ENCODE results near the gene SLC8A1.

The SLC8A1 gene

DNA sequence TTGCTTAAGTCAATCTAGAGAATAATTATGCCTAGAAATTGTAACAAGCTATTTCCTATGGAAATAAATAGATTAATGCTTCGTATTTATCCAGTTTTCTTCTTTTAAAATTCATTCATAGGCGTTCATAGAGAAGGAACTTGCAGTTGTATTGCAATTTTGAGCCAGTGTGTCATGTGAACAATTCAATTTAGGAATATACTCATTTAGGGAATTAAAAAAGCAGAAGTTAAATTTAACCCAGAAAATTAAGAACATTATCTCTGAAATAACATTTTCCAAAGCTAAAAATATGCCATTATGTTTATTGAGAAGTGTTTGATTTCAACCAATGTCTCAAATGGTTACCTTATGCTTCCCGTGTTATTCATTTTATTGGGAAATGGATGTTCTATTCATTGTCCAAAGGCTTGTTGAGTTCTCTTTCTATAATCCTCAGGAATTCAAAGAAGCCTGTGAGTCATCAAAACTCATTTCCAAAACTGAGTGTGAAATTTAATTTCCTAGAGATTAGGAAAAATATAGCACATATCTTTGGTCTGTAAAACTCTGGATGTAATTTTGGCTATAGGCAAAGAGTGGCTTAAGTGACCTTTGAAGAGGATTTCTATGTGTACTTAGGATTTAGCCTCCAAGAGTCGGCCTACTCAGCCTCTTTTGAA is 99.7 kb downstream of the SLC8A1 start:
- no peak for ATAC-seq
- TF ChIP-seq ARNTL (CRISPR knock-in tag; IDR thresholded peaks at IDR 0.05; ENCODE audit: borderline replicate concordance, low read depth) (no peak), ZFP3 (CRISPR knock-in tag; IDR thresholded peaks at IDR 0.05) (0 out of 2 replicates have a peak, but pooled peaks have one; percentile 15), ISL1 (CRISPR knock-in tag; IDR thresholded peaks at IDR 0.05) (0 out of 2 replicates have a peak, but pooled peaks have one; percentile 24)

GRCh38 chr2:40348665-40349064 is 103.2 kb downstream of the SLC8A1 start:
- peak; percentile 11; the same call in 1 of the 3 replicates for ATAC-seq
- no peak for TF ChIP-seq ZNF8 (CRISPR knock-in tag; IDR thresholded peaks at IDR 0.05)
- TF ChIP-seq ARNTL (CRISPR knock-in tag; IDR thresholded peaks at IDR 0.05; ENCODE audit: borderline replicate concordance, low read depth), result no peak
- TF ChIP-seq ISL1 (CRISPR knock-in tag; IDR thresholded peaks at IDR 0.05), result no peak
- no peak for TF ChIP-seq ZFP3 (CRISPR knock-in tag; IDR thresholded peaks at IDR 0.05)
- TF ChIP-seq GLIS3 (CRISPR knock-in tag; IDR thresholded peaks at IDR 0.05), result no peak
- TF ChIP-seq, protein P1, sequence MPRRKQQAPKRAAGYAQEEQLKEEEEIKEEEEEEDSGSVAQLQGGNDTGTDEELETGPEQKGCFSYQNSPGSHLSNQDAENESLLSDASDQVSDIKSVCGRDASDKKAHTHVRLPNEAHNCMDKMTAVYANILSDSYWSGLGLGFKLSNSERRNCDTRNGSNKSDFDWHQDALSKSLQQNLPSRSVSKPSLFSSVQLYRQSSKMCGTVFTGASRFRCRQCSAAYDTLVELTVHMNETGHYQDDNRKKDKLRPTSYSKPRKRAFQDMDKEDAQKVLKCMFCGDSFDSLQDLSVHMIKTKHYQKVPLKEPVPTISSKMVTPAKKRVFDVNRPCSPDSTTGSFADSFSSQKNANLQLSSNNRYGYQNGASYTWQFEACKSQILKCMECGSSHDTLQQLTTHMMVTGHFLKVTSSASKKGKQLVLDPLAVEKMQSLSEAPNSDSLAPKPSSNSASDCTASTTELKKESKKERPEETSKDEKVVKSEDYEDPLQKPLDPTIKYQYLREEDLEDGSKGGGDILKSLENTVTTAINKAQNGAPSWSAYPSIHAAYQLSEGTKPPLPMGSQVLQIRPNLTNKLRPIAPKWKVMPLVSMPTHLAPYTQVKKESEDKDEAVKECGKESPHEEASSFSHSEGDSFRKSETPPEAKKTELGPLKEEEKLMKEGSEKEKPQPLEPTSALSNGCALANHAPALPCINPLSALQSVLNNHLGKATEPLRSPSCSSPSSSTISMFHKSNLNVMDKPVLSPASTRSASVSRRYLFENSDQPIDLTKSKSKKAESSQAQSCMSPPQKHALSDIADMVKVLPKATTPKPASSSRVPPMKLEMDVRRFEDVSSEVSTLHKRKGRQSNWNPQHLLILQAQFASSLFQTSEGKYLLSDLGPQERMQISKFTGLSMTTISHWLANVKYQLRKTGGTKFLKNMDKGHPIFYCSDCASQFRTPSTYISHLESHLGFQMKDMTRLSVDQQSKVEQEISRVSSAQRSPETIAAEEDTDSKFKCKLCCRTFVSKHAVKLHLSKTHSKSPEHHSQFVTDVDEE (CRISPR knock-in tag; IDR thresholded peaks at IDR 0.05), result no peak
- TF ChIP-seq, protein P2, sequence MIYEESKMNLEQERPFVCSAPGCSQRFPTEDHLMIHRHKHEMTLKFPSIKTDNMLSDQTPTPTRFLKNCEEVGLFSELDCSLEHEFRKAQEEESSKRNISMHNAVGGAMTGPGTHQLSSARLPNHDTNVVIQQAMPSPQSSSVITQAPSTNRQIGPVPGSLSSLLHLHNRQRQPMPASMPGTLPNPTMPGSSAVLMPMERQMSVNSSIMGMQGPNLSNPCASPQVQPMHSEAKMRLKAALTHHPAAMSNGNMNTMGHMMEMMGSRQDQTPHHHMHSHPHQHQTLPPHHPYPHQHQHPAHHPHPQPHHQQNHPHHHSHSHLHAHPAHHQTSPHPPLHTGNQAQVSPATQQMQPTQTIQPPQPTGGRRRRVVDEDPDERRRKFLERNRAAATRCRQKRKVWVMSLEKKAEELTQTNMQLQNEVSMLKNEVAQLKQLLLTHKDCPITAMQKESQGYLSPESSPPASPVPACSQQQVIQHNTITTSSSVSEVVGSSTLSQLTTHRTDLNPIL (CRISPR knock-in tag; IDR thresholded peaks at IDR 0.05; ENCODE audit: low read depth), result no peak
- TF ChIP-seq, protein P3, sequence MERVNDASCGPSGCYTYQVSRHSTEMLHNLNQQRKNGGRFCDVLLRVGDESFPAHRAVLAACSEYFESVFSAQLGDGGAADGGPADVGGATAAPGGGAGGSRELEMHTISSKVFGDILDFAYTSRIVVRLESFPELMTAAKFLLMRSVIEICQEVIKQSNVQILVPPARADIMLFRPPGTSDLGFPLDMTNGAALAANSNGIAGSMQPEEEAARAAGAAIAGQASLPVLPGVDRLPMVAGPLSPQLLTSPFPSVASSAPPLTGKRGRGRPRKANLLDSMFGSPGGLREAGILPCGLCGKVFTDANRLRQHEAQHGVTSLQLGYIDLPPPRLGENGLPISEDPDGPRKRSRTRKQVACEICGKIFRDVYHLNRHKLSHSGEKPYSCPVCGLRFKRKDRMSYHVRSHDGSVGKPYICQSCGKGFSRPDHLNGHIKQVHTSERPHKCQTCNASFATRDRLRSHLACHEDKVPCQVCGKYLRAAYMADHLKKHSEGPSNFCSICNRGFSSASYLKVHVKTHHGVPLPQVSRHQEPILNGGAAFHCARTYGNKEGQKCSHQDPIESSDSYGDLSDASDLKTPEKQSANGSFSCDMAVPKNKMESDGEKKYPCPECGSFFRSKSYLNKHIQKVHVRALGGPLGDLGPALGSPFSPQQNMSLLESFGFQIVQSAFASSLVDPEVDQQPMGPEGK (CRISPR knock-in tag; IDR thresholded peaks at IDR 0.05; ENCODE audit: borderline replicate concordance), result no peak
- no peak for TF ChIP-seq TCF4 (CRISPR knock-in tag; IDR thresholded peaks at IDR 0.05; ENCODE audit: borderline replicate concordance)
- TF ChIP-seq OSR1 (CRISPR knock-in tag; IDR thresholded peaks at IDR 0.05), result no peak
- no peak for TF ChIP-seq TOX (CRISPR knock-in tag; IDR thresholded peaks at IDR 0.05; ENCODE audit: borderline replicate concordance)
- TF ChIP-seq CSDC2 (CRISPR knock-in tag; IDR thresholded peaks at IDR 0.05), result no peak
- no peak for TF ChIP-seq ZC3H10 (CRISPR knock-in tag; IDR thresholded peaks at IDR 0.05)
- TF ChIP-seq RARB (CRISPR knock-in tag; IDR thresholded peaks at IDR 0.05), result no peak
- no peak for TF ChIP-seq BACH2 (CRISPR knock-in tag; IDR thresholded peaks at IDR 0.05; ENCODE audit: borderline replicate concordance)
- no peak for TF ChIP-seq SNAI2 (CRISPR knock-in tag; IDR thresholded peaks at IDR 0.05)
- TF ChIP-seq, protein P4, sequence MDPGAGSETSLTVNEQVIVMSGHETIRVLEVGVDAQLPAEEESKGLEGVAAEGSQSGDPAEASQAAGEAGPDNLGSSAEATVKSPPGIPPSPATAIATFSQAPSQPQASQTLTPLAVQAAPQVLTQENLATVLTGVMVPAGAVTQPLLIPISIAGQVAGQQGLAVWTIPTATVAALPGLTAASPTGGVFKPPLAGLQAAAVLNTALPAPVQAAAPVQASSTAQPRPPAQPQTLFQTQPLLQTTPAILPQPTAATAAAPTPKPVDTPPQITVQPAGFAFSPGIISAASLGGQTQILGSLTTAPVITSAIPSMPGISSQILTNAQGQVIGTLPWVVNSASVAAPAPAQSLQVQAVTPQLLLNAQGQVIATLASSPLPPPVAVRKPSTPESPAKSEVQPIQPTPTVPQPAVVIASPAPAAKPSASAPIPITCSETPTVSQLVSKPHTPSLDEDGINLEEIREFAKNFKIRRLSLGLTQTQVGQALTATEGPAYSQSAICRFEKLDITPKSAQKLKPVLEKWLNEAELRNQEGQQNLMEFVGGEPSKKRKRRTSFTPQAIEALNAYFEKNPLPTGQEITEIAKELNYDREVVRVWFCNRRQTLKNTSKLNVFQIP (CRISPR knock-in tag; IDR thresholded peaks at IDR 0.05; ENCODE audit: borderline replicate concordance, low read depth), result no peak
- no peak for TF ChIP-seq ESRRG (CRISPR knock-in tag; IDR thresholded peaks at IDR 0.05)
- TF ChIP-seq ZFP30 (CRISPR knock-in tag; IDR thresholded peaks at IDR 0.05), result no peak
- TF ChIP-seq, protein P5, sequence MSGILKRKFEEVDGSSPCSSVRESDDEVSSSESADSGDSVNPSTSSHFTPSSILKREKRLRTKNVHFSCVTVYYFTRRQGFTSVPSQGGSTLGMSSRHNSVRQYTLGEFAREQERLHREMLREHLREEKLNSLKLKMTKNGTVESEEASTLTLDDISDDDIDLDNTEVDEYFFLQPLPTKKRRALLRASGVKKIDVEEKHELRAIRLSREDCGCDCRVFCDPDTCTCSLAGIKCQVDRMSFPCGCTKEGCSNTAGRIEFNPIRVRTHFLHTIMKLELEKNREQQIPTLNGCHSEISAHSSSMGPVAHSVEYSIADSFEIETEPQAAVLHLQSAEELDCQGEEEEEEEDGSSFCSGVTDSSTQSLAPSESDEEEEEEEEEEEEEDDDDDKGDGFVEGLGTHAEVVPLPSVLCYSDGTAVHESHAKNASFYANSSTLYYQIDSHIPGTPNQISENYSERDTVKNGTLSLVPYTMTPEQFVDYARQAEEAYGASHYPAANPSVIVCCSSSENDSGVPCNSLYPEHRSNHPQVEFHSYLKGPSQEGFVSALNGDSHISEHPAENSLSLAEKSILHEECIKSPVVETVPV (CRISPR knock-in tag; IDR thresholded peaks at IDR 0.05), result no peak

DNA sequence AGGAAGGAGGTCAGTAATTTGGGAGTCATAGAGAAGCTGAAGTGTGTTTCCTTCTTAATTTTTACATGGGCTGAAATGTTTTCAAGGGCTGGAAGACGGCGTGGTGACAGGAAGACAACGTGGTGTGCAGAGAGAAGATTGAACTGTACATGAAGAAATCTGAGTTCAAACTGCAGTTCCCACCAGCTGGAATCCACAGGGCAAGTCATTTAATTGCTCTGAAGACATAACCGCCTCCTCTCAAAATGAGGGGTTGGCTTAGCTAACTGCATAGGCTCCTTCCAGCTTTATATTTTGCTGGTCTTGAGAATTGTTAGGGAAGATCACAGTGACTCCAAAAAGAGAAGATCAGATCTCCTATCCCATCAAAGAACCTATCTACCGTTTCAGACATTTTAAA is 103.9 kb downstream of the SLC8A1 start:
- no peak for ATAC-seq
- TF ChIP-seq BACH2 (CRISPR knock-in tag; IDR thresholded peaks at IDR 0.05; ENCODE audit: borderline replicate concordance), result no peak
- TF ChIP-seq ARNTL (CRISPR knock-in tag; IDR thresholded peaks at IDR 0.05; ENCODE audit: borderline replicate concordance, low read depth), result no peak
- no peak for TF ChIP-seq ZFP30 (CRISPR knock-in tag; IDR thresholded peaks at IDR 0.05)
- no peak for TF ChIP-seq ZNF70 (CRISPR knock-in tag; IDR thresholded peaks at IDR 0.05)
- TF ChIP-seq, protein P4 (CRISPR knock-in tag; IDR thresholded peaks at IDR 0.05; ENCODE audit: borderline replicate concordance, low read depth), result no peak
- TF ChIP-seq PPARA (CRISPR knock-in tag; IDR thresholded peaks at IDR 0.05; ENCODE audit: borderline replicate concordance), result no peak
- no peak for TF ChIP-seq ZNF8 (CRISPR knock-in tag; IDR thresholded peaks at IDR 0.05)
- TF ChIP-seq TCF4 (CRISPR knock-in tag; IDR thresholded peaks at IDR 0.05; ENCODE audit: borderline replicate concordance), result no peak
- no peak for TF ChIP-seq ZFP3 (CRISPR knock-in tag; IDR thresholded peaks at IDR 0.05)
- TF ChIP-seq ZC3H10 (CRISPR knock-in tag; IDR thresholded peaks at IDR 0.05), result no peak
- TF ChIP-seq, protein P5 (CRISPR knock-in tag; IDR thresholded peaks at IDR 0.05), result no peak
- TF ChIP-seq SNAI2 (CRISPR knock-in tag; IDR thresholded peaks at IDR 0.05), result no peak

Data from SK-N-SH treated with all-trans-retinoic acid at 6 μM for 48 hours (cell line).